T-helper 2 cell treated with Interferon-gamma antibody and Interleukin-4, amounts not matched to agents 5 μg/mL and 100 μg/mL, for 36 hours (primary cell): Measurements from ENCODE around the gene ADGRB3.

ENCODE experiments used
- DNase-seq: peaks from one replicate; pipeline ENCODE4 v3.0.0; 2021; ENCODE audit warnings: low spot score
- H3K27ac Mint-ChIP-seq: one replicate; pipeline ENCODE4 v1.8.0; 2021; ENCODE audit warnings: mild to moderate bottlenecking, mixed read lengths
- H3K27me3 Mint-ChIP-seq: one replicate; pipeline ENCODE4 v1.8.0; 2021; ENCODE audit warnings: low read depth, mixed read lengths
- H3K36me3 Mint-ChIP-seq: one replicate; pipeline ENCODE4 v1.8.0; 2021; ENCODE audit warnings: low read depth, mixed read lengths
- H3K4me1 Mint-ChIP-seq: one replicate; pipeline ENCODE4 v1.8.0; 2021; ENCODE audit warnings: low read depth, mixed read lengths
- H3K4me3 Mint-ChIP-seq: one replicate; pipeline ENCODE4 v1.8.0; 2022; ENCODE audit warnings: mild to moderate bottlenecking, moderate library complexity, mixed read lengths
- H3K9me3 Mint-ChIP-seq: one replicate; pipeline ENCODE4 v1.8.0; 2021; ENCODE audit warnings: mixed read lengths

ADGRB3 gene

GRCh38 chr6:69337311-69337710 is 702.2 kb downstream of the ADGRB3 start:
- Mint-ChIP-seq H3K4me1 (no peaks in the 10 kb centered on the region), H3K4me3 (no peak overlapping the region), H3K27ac (no peak overlapping the region), H3K9me3 (no peaks in the 10 kb centered on the region), H3K36me3 (no peaks in the 10 kb centered on the region), H3K27me3 (no peaks in the 10 kb centered on the region)
- DNase-seq = no peak

- no peaks in the 10 kb centered on the region for H3K36me3 Mint-ChIP-seq
- no peaks in the 10 kb centered on the region for H3K9me3 Mint-ChIP-seq
- H3K27ac Mint-ChIP-seq = no peak overlapping the region
- H3K4me1 Mint-ChIP-seq = no peaks in the 10 kb centered on the region
- DNase-seq = no peak
- H3K4me3 Mint-ChIP-seq = no peak overlapping the region
- no peaks in the 10 kb centered on the region for H3K27me3 Mint-ChIP-seq
Measured at GRCh38 chr6:69338431-69339162, 703.5 kb downstream of the ADGRB3 start.

- Mint-ChIP-seq H3K36me3 (no peaks in the 10 kb centered on the region), H3K9me3 (no peaks in the 10 kb centered on the region), H3K27ac (no peak overlapping the region), H3K4me1 (no peaks in the 10 kb centered on the region), H3K4me3 (no peak overlapping the region), H3K27me3 (no peaks in the 10 kb centered on the region)
- no peak for DNase-seq
Measured at GRCh38 chr6:69339163-69339550, 704.1 kb downstream of the ADGRB3 start.

- no peaks in the 10 kb centered on the region for H3K27me3 Mint-ChIP-seq
- no peaks in the 10 kb centered on the region for H3K9me3 Mint-ChIP-seq
- no peak for DNase-seq
Measured at GRCh38 chr6:69340196-69340595, 705.1 kb downstream of the ADGRB3 start.

GRCh38 chr6:69343851-69344250 is 708.8 kb downstream of the ADGRB3 start:
- Mint-ChIP-seq H3K27ac (no peak overlapping the region), H3K27me3 (no peaks in the 10 kb centered on the region), H3K4me3 (no peak overlapping the region), H3K9me3 (peaks cover 7% of the 10 kb centered on the region), H3K36me3 (no peaks in the 10 kb centered on the region), H3K4me1 (no peaks in the 10 kb centered on the region)
- no peak for DNase-seq

More at GRCh38 chr6:69340196-69340595, 705.1 kb downstream of the ADGRB3 start:
- Mint-ChIP-seq H3K36me3 (no peaks in the 10 kb centered on the region), H3K4me3 (no peak overlapping the region), H3K4me1 (no peaks in the 10 kb centered on the region), H3K27ac (no peak overlapping the region)

GRCh38 chr6:69349771-69350170 is 714.7 kb downstream of the ADGRB3 start:
- no peak overlapping the region for H3K27ac Mint-ChIP-seq
- no peaks in the 10 kb centered on the region for H3K36me3 Mint-ChIP-seq
- DNase-seq = no peak
- peaks cover 7% of the 10 kb centered on the region for H3K9me3 Mint-ChIP-seq
- H3K4me1 Mint-ChIP-seq = no peaks in the 10 kb centered on the region
- H3K4me3 Mint-ChIP-seq = no peak overlapping the region
- no peaks in the 10 kb centered on the region for H3K27me3 Mint-ChIP-seq

GRCh38 chr6:69362209-69362608 is 727.1 kb downstream of the ADGRB3 start:
- H3K9me3 Mint-ChIP-seq = no peaks in the 10 kb centered on the region
- no peaks in the 10 kb centered on the region for H3K36me3 Mint-ChIP-seq
- no peak overlapping the region for H3K4me3 Mint-ChIP-seq
- no peak overlapping the region for H3K27ac Mint-ChIP-seq
- no peak for DNase-seq
- no peaks in the 10 kb centered on the region for H3K4me1 Mint-ChIP-seq
- no peaks in the 10 kb centered on the region for H3K27me3 Mint-ChIP-seq

- no peak for DNase-seq
- H3K27me3 Mint-ChIP-seq = no peaks in the 10 kb centered on the region
- no peak overlapping the region for H3K4me3 Mint-ChIP-seq
- H3K9me3 Mint-ChIP-seq = no peaks in the 10 kb centered on the region
- no peaks in the 10 kb centered on the region for H3K4me1 Mint-ChIP-seq
- no peaks in the 10 kb centered on the region for H3K36me3 Mint-ChIP-seq
- H3K27ac Mint-ChIP-seq = no peak overlapping the region
Measured at GRCh38 chr6:69366831-69367230, 731.7 kb downstream of the ADGRB3 start.

- no peaks in the 10 kb centered on the region for H3K27me3 Mint-ChIP-seq
Measured at GRCh38 chr6:69368613-69369012, 733.5 kb downstream of the ADGRB3 start.

GRCh38 chr6:69370763-69371162 is 735.7 kb downstream of the ADGRB3 start:
- Mint-ChIP-seq H3K36me3 (no peaks in the 10 kb centered on the region), H3K27ac (no peak overlapping the region), H3K9me3 (no peaks in the 10 kb centered on the region), H3K4me1 (no peaks in the 10 kb centered on the region), H3K4me3 (no peak overlapping the region), H3K27me3 (no peaks in the 10 kb centered on the region)
- DNase-seq = no peak

More at GRCh38 chr6:69368613-69369012, 733.5 kb downstream of the ADGRB3 start:
- Mint-ChIP-seq H3K9me3 (no peaks in the 10 kb centered on the region), H3K4me1 (no peaks in the 10 kb centered on the region), H3K27ac (no peak overlapping the region), H3K36me3 (no peaks in the 10 kb centered on the region), H3K4me3 (no peak overlapping the region)
- no peak for DNase-seq

- no peaks in the 10 kb centered on the region for H3K9me3 Mint-ChIP-seq
- no peak overlapping the region for H3K4me3 Mint-ChIP-seq
- no peak for DNase-seq
- no peaks in the 10 kb centered on the region for H3K4me1 Mint-ChIP-seq
- no peak overlapping the region for H3K27ac Mint-ChIP-seq
- H3K36me3 Mint-ChIP-seq = no peaks in the 10 kb centered on the region
- H3K27me3 Mint-ChIP-seq = no peaks in the 10 kb centered on the region
Measured at GRCh38 chr6:69378326-69378725, 743.2 kb downstream of the ADGRB3 start.

GRCh38 chr6:69379518-69379917 is 744.4 kb downstream of the ADGRB3 start:
- DNase-seq = no peak
- Mint-ChIP-seq H3K9me3 (no peaks in the 10 kb centered on the region), H3K4me3 (no peak overlapping the region), H3K36me3 (no peaks in the 10 kb centered on the region), H3K4me1 (no peaks in the 10 kb centered on the region), H3K27ac (no peak overlapping the region), H3K27me3 (no peaks in the 10 kb centered on the region)

- H3K9me3 Mint-ChIP-seq = no peaks in the 10 kb centered on the region
- H3K27me3 Mint-ChIP-seq = no peaks in the 10 kb centered on the region
- no peaks in the 10 kb centered on the region for H3K4me1 Mint-ChIP-seq
- no peaks in the 10 kb centered on the region for H3K36me3 Mint-ChIP-seq
- no peak for DNase-seq
- H3K27ac Mint-ChIP-seq = no peak overlapping the region
- H3K4me3 Mint-ChIP-seq = no peak overlapping the region
Measured at GRCh38 chr6:69383627-69384026, 748.5 kb downstream of the ADGRB3 start.

- Mint-ChIP-seq H3K27me3 (no peaks in the 10 kb centered on the region), H3K4me3 (no peak overlapping the region), H3K4me1 (no peaks in the 10 kb centered on the region), H3K36me3 (no peaks in the 10 kb centered on the region), H3K9me3 (no peaks in the 10 kb centered on the region), H3K27ac (no peak overlapping the region)
- DNase-seq = no peak
Measured at GRCh38 chr6:69386426-69386825, 751.3 kb downstream of the ADGRB3 start.

GRCh38 chr6:69390125-69390524 is 755.0 kb downstream of the ADGRB3 start:
- Mint-ChIP-seq H3K4me1 (no peaks in the 10 kb centered on the region), H3K27ac (no peak overlapping the region), H3K36me3 (no peaks in the 10 kb centered on the region), H3K27me3 (no peaks in the 10 kb centered on the region), H3K4me3 (no peak overlapping the region), H3K9me3 (no peaks in the 10 kb centered on the region)
- DNase-seq = no peak
